Tibial nerve (tissue), 4 donors: Measurements from ENCODE around the gene GSTK1. TPM values are rescaled to one million over a fixed set of nuclear protein-coding genes. Genes with fewer than 3 reads are reported as not detected.

ENCODE experiments used
- DNase-seq, 2 donors: peaks; one replicate each; pipeline ENCODE4 v3.0.0-alpha.2; 2019; ENCODE audit warnings: low spot score in 2 of 2
- H3K27ac ChIP-seq, 4 donors: fragments of 200-600 bp; sonication (generic) in 3 of 4; one replicate each; pipeline ENCODE4 v1.5.1; 2017 to 2019; ENCODE audit warnings: mild to moderate bottlenecking in 1 of 4
- H3K27me3 ChIP-seq, 2 donors: fragments of 200-600 bp; sonication (generic) in 1 of 2; one replicate each; pipeline versions ENCODE4 v1.5.1 to v1.6.0; 2017 to 2019
- H3K36me3 ChIP-seq, 3 donors: fragments of 200-600 bp; sonication (generic); one replicate each; pipeline ENCODE4 v1.5.1; 2018 to 2019
- H3K4me1 ChIP-seq, 4 donors: fragments of 200-600 bp; sonication (generic) in 3 of 4; one replicate each; pipeline ENCODE4 v1.5.1; 2017 to 2019
- H3K4me3 ChIP-seq, 4 donors: fragments of 200-600 bp; sonication (generic) in 3 of 4; one replicate each; pipeline ENCODE4 v1.5.1; 2017 to 2019; ENCODE audit warnings: mild to moderate bottlenecking in 1 of 4, moderate library complexity in 1 of 4
- H3K9me3 ChIP-seq, 4 donors: fragments of 200-600 bp; sonication (generic) in 3 of 4; one replicate each; pipeline ENCODE4 v1.5.1; 2017 to 2019
- CTCF ChIP-seq, 5 experiments: fragments of 200-600 bp in 3 of 5; fragments of 450-650 bp in 2 of 5; sonication (generic) in 3 of 5; IDR thresholded peaks; one replicate each; pipeline ENCODE4 v1.5.1; 2016 to 2019; ENCODE audit warnings: antibody characterized with exemption in 5 of 5, mild to moderate bottlenecking in 3 of 5, moderate library complexity in 2 of 5
- EP300 ChIP-seq, 2 donors: sonication (generic); formaldehyde crosslinking; IDR thresholded peaks; one replicate each; pipeline ENCODE4 v1.6.1; 2017; ENCODE audit warnings: antibody characterized with exemption in 2 of 2, mild to moderate bottlenecking in 1 of 2
- POLR2A ChIP-seq, 2 donors: fragments of 450-650 bp; IDR thresholded peaks; one replicate each; pipeline ENCODE4 v1.6.1; 2017; ENCODE audit warnings: antibody characterized with exemption in 2 of 2, mild to moderate bottlenecking in 2 of 2, moderate library complexity in 2 of 2
- WGBS, 2 donors: methylation state at CpG; one replicate each; pipeline ENCODE4 v1.1.5; 2018; 5-methylcytosine and 5-hydroxymethylcytosine counted together
- small RNA-seq: library from RNA; depleted of rRNA; stranded (forward); fragments of <200 nt; gene quantifications from one replicate; pipeline ENCODE3, GENCODE V24; 2016
- total RNA-seq, 4 donors: library from RNA; depleted of rRNA; stranded (reverse); fragments of >200 nt; gene quantifications; one replicate each; pipeline ENCODE4 v1.1.0, GENCODE V29; 2016

GSTK1 gene
- total RNA-seq, 4 donors from 2014 or later = 149 to 202 (median 161) TPM

- Histone ChIP-seq H3K27ac (no peak overlapping the region), H3K27me3 (no peaks in the 10 kb centered on the region), H3K4me3 (no peak overlapping the region), H3K36me3 (peaks cover 0 to 14% (median 0%) of the 10 kb centered on the region in 3 donors), H3K9me3 (no peaks in the 10 kb centered on the region), H3K4me1 (peaks cover 0 to 10% (median 0%) of the 10 kb centered on the region in 4 donors)
- no peak for DNase-seq
- no peak for TF ChIP-seq POLR2A (IDR thresholded peaks at IDR 0.05)
- TF ChIP-seq CTCF (IDR thresholded peaks at IDR 0.05) = no peak
Measured at GRCh38 chr7:143314127-143314526, 50.9 kb downstream of the GSTK1 start.

GRCh38 chr7:143315776-143316175, 52.5 kb downstream of the GSTK1 start, which contains the start of gene CLCN1:
Gene CLCN1, plus strand, starts transcription at chr7:143316111. Its CDS starts 102 bp downstream, at chr7:143316213.
- TF ChIP-seq CTCF (IDR thresholded peaks at IDR 0.05) (no peak), EP300 (IDR thresholded peaks at IDR 0.05) (no peak), POLR2A (IDR thresholded peaks at IDR 0.05) (no peak)
- no peak for DNase-seq
- 75 to 89% methylated on average over 5 of the region's 5 CpGs for WGBS, 2 donors

GRCh38 chr7:143316492-143316891, 53.3 kb downstream of the GSTK1 start:
- Histone ChIP-seq H3K36me3 (no peaks in the 10 kb centered on the region), H3K9me3 (no peaks in the 10 kb centered on the region), H3K4me1 (peaks cover 0 to 10% (median 0%) of the 10 kb centered on the region in 4 donors), H3K4me3 (no peak overlapping the region), H3K27me3 (no peaks in the 10 kb centered on the region), H3K27ac (no peak overlapping the region)
- DNase-seq = no peak
- TF ChIP-seq CTCF (IDR thresholded peaks at IDR 0.05) (no peak), EP300 (IDR thresholded peaks at IDR 0.05) (no peak), POLR2A (IDR thresholded peaks at IDR 0.05) (no peak)
- WGBS, 2 donors = 69 to 79% methylated on average over 4 of the region's 4 CpGs

More at GRCh38 chr7:143315776-143316175, 52.5 kb downstream of the GSTK1 start, which contains the start of gene CLCN1:
- Histone ChIP-seq H3K4me1 (peaks cover 0 to 10% (median 0%) of the 10 kb centered on the region in 4 donors), H3K9me3 (no peaks in the 10 kb centered on the region), H3K27ac (no peak within 1 kb of the TSS), H3K4me3 (no peak within 1 kb of the TSS), H3K36me3 (no peaks in the 10 kb centered on the region), H3K27me3 (no peaks in the 10 kb centered on the region)

- DNase-seq = peak in 1 of 2 donors; percentile 21
- Histone ChIP-seq H3K27me3 (no peaks in the 10 kb centered on the region), H3K9me3 (no peaks in the 10 kb centered on the region), H3K4me3 (no peak overlapping the region), H3K4me1 (peaks cover 0 to 21% (median 0%) of the 10 kb centered on the region in 4 donors), H3K27ac (peak overlapping the region in 1 of 4 donors; percentile 32), H3K36me3 (no peaks in the 10 kb centered on the region)
- WGBS, 2 donors = 16 to 28% methylated on average over 5 of the region's 5 CpGs
- peak in 1 of 2 donors; percentile 46 for TF ChIP-seq EP300 (IDR thresholded peaks at IDR 0.05)
- no peak for TF ChIP-seq POLR2A (IDR thresholded peaks at IDR 0.05)
Measured at GRCh38 chr7:143318661-143319060, 55.4 kb downstream of the GSTK1 start.

Small RNAs within 50 kb of the gene (small RNA-seq; reads per million reads assigned to genes)
- not detected for gene AC073342.3
- not detected for gene RN7SL481P
- gene RN7SL535P = not detected

Other genes with a start within 250 kb of the GSTK1 start
- under 1 TPM in 2 of 4 donors, not detected in 2; 0.44 to 0.78 TPM for gene OR9A2, start 236.3 kb upstream of the GSTK1 start, total RNA-seq
- gene OR6V1, start 211.1 kb upstream of the GSTK1 start, total RNA-seq = not detected
- not detected for gene PIP, start 131.4 kb upstream of the GSTK1 start, total RNA-seq
- gene TAS2R39, start 80.0 kb upstream of the GSTK1 start, total RNA-seq = not detected
- not detected for gene TAS2R40, start 41.4 kb upstream of the GSTK1 start, total RNA-seq
- gene TMEM139, start 21.5 kb downstream of the GSTK1 start, total RNA-seq = 10 to 100 TPM in 1 of 4 donors, 1 to 10 TPM in 3; 2.1 to 12.0 (median 6.4) TPM
- 10 to 100 TPM; 18.4 to 25.2 (median 21.3) TPM for gene CASP2, start 24.9 kb downstream of the GSTK1 start, total RNA-seq
- gene CLCN1, start 52.7 kb downstream of the GSTK1 start, total RNA-seq = not detected
- 1 to 10 TPM; 1.2 to 9.0 (median 1.5) TPM for gene FAM131B, start 99.3 kb downstream of the GSTK1 start, total RNA-seq
- 10 to 100 TPM; 57.5 to 96.9 (median 72.7) TPM for gene ZYX, start 117.9 kb downstream of the GSTK1 start, total RNA-seq
- 1 to 10 TPM in 1 of 4 donors, under 1 TPM in 1, not detected in 2; 0.87 to 3.6 TPM for gene EPHA1, start 145.4 kb downstream of the GSTK1 start, total RNA-seq
- gene TAS2R60, start 180.0 kb downstream of the GSTK1 start, total RNA-seq = not detected
- not detected for gene TAS2R41, start 214.4 kb downstream of the GSTK1 start, total RNA-seq